WERI-Rb-1 (cell line): ENCODE results near the gene RBM15B.

Experiments used
- DNase-seq: peaks from one replicate; pipeline ENCODE4 v3.0.0-alpha.2; 2020
- H3K27ac ChIP-seq: fragments of 250-450 bp; sonication (Bioruptor Pico); 2 replicates; pipeline ENCODE4 v1.5.1; 2020; ENCODE audit warnings: mild to moderate bottlenecking, moderate library complexity
- H3K27me3 ChIP-seq: fragments of 250-450 bp; sonication (Bioruptor Pico); 2 replicates; pipeline ENCODE4 v1.5.1; 2021; ENCODE audit warnings: mild to moderate bottlenecking, low read depth, moderate library complexity; ENCODE audit not compliant: insufficient read depth, severe bottlenecking
- H3K36me3 ChIP-seq: fragments of 250-450 bp; sonication (Bioruptor Pico); 2 replicates; pipeline ENCODE4 v1.5.1; 2020; ENCODE audit warnings: mild to moderate bottlenecking, moderate library complexity
- H3K4me3 ChIP-seq: 2 replicates; pipeline ENCODE4 v1.5.1; 2011; ENCODE audit warnings: low read depth, mild to moderate bottlenecking, control low read depth, low read length
- H3K9me3 ChIP-seq: fragments of 250-450 bp; sonication (Bioruptor Pico); 2 replicates; pipeline ENCODE4 v1.5.1; 2021; ENCODE audit warnings: mild to moderate bottlenecking, moderate library complexity; ENCODE audit not compliant: severe bottlenecking
- CTCF ChIP-seq: IDR thresholded peaks from 2 replicates; pipeline ENCODE4 v1.5.1; 2011; ENCODE audit warnings: low read depth, mild to moderate bottlenecking, control low read depth, inconsistent platforms, low read length

Gene RBM15B

GRCh38 chr3:51354172-51354571, 36.9 kb upstream of the RBM15B start:
- H3K36me3 ChIP-seq: peaks cover 5% of the 10 kb centered on the region
- peak overlapping the region; percentile 85 for H3K27ac ChIP-seq
- no peaks in the 10 kb centered on the region for H3K27me3 ChIP-seq
- DNase-seq: no peak
- no peak for TF ChIP-seq CTCF
- no peak overlapping the region for H3K4me3 ChIP-seq
- H3K9me3 ChIP-seq: no peaks in the 10 kb centered on the region

- H3K4me3 ChIP-seq: no peak overlapping the region
- DNase-seq: peak; percentile 61
- H3K9me3 ChIP-seq: no peaks in the 10 kb centered on the region
- H3K27me3 ChIP-seq: no peaks in the 10 kb centered on the region
- peak overlapping the region; percentile 85 for H3K27ac ChIP-seq
- H3K36me3 ChIP-seq: peaks cover 5% of the 10 kb centered on the region
- TF ChIP-seq CTCF: no peak
Measured at GRCh38 chr3:51354731-51355615, 36.1 kb upstream of the RBM15B start.

- no peaks in the 10 kb centered on the region for H3K27me3 ChIP-seq
- no peaks in the 10 kb centered on the region for H3K9me3 ChIP-seq
- DNase-seq: no peak
- H3K27ac ChIP-seq: no peak overlapping the region
- H3K4me3 ChIP-seq: no peak overlapping the region
- TF ChIP-seq CTCF: no peak
- no peaks in the 10 kb centered on the region for H3K36me3 ChIP-seq
Measured at GRCh38 chr3:51355891-51356578, 35.0 kb upstream of the RBM15B start.

GRCh38 chr3:51357856-51358255, 33.2 kb upstream of the RBM15B start:
- Histone ChIP-seq H3K4me3 (no peak overlapping the region), H3K27me3 (no peaks in the 10 kb centered on the region), H3K36me3 (no peaks in the 10 kb centered on the region), H3K9me3 (no peaks in the 10 kb centered on the region), H3K27ac (no peak overlapping the region)
- DNase-seq: no peak
- no peak for TF ChIP-seq CTCF

- H3K4me3 ChIP-seq: no peak overlapping the region
- no peaks in the 10 kb centered on the region for H3K36me3 ChIP-seq
- no peaks in the 10 kb centered on the region for H3K9me3 ChIP-seq
- TF ChIP-seq CTCF: no peak
- H3K27me3 ChIP-seq: no peaks in the 10 kb centered on the region
- DNase-seq: no peak
- no peak overlapping the region for H3K27ac ChIP-seq
Measured at GRCh38 chr3:51358981-51359380, 32.1 kb upstream of the RBM15B start.
